Measurements from ENCODE around the gene EVX2. TPM values are rescaled to one million over a fixed set of nuclear protein-coding genes. Genes with fewer than 3 reads are reported as not detected.

Gene EVX2
- total and polyA plus RNA-seq, 7 donors = not detected

- Histone ChIP-seq H3K4me3 (peak overlapping the region; percentile 84), H3K27me3 (ENCODE audit: insufficient read depth in 3 of 3, low read length in 2 of 3) (no peaks in the 10 kb centered on the region), H3K4me1 (peaks cover 49% of the 10 kb centered on the region), H3K9me3 (no peaks in the 10 kb centered on the region), H3K27ac (peak overlapping the region; percentile 93), H3K36me3 (ENCODE audit: insufficient read depth in 1 of 2, low read depth in 1 of 2) (no peaks in the 10 kb centered on the region)
- WGBS, 3 donors = 11 to 18% (median 16%) methylated on average over 15 of the region's 15 CpGs
- DNase-seq (no peak), ATAC-seq (no peak)
- intact Hi-C loops (cut with DNase I) = no loop called here
- TF ChIP-seq, protein P1, sequence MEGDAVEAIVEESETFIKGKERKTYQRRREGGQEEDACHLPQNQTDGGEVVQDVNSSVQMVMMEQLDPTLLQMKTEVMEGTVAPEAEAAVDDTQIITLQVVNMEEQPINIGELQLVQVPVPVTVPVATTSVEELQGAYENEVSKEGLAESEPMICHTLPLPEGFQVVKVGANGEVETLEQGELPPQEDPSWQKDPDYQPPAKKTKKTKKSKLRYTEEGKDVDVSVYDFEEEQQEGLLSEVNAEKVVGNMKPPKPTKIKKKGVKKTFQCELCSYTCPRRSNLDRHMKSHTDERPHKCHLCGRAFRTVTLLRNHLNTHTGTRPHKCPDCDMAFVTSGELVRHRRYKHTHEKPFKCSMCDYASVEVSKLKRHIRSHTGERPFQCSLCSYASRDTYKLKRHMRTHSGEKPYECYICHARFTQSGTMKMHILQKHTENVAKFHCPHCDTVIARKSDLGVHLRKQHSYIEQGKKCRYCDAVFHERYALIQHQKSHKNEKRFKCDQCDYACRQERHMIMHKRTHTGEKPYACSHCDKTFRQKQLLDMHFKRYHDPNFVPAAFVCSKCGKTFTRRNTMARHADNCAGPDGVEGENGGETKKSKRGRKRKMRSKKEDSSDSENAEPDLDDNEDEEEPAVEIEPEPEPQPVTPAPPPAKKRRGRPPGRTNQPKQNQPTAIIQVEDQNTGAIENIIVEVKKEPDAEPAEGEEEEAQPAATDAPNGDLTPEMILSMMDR (IDR thresholded peaks at IDR 0.05) = no peak
These were observed 47.4 kb upstream of the EVX2 start for GRCh38 chr2:176130957-176131847.

DNA sequence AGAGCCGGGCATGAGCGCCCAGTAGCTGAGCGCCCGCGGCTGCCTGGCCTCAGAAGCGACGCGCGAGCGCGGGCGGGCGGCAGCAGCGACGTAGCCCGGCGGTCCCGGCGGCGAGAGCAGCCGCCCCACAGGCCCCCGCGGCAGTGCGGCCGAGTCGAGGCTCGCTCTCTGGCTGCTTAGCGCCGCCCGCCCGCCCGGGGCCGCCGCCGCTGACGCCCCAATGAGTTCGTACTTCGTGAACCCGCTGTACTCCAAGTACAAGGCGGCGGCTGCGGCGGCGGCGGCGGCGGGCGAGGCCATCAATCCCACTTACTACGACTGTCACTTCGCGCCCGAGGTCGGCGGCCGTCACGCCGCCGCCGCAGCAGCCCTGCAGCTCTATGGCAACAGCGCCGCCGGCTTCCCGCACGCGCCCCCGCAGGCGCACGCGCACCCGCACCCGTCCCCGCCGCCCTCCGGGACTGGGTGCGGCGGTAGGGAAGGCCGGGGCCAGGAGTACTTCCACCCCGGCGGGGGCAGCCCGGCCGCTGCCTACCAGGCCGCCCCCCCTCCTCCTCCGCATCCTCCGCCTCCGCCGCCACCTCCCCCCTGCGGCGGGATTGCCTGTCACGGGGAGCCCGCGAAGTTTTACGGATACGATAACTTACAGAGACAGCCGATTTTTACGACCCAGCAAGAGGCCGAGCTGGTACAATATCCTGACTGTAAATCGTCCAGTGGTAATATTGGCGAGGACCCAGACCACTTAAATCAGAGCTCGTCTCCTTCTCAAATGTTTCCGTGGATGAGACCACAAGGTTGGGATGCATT, 46.6 kb upstream of the EVX2 start:
- Histone ChIP-seq H3K27me3 (ENCODE audit: insufficient read depth in 3 of 3, low read length in 2 of 3) (peaks cover 0 to 4% (median 0%) of the 10 kb centered on the region in 3 donors), H3K4me3 (peak overlapping the region; percentile 84), H3K4me1 (peaks cover 46% of the 10 kb centered on the region), H3K36me3 (ENCODE audit: insufficient read depth in 1 of 2, low read depth in 1 of 2) (no peaks in the 10 kb centered on the region), H3K9me3 (no peaks in the 10 kb centered on the region), H3K27ac (peak overlapping the region; percentile 93)
- DNase-seq = peak; percentile 55 to 77
- peak; percentile 50 to 68 (median 57) for ATAC-seq
- TF ChIP-seq, protein P1 (IDR thresholded peaks at IDR 0.05) = peak; percentile 6
- 0 to 1% (median 1%) methylated on average over 37 to 100 of the region's 100 CpGs for WGBS, 3 donors
- intact Hi-C loops (cut with DNase I) = no loop called here

GRCh38 chr2:176129813-176130146, 46.0 kb upstream of the EVX2 start:
- H3K27ac ChIP-seq = peak overlapping the region; percentile 93
- peak overlapping the region; percentile 84 for H3K4me3 ChIP-seq
- H3K9me3 ChIP-seq = no peaks in the 10 kb centered on the region
- DNase-seq (peak; percentile 56 to 78), ATAC-seq (peak; percentile 44 to 52 (median 48))
- intact Hi-C loops (cut with DNase I) = loop anchor here (2.0 to 5.0 kb wide), 7 partner anchors 328 to 1018 kb away; no protein-coding TSS in a partner anchor
- TF ChIP-seq, protein P1 (IDR thresholded peaks at IDR 0.05) = no peak
- WGBS, 3 donors = 0 to 1% (median 0%) methylated on average over 17 to 43 of the region's 43 CpGs
- peaks cover 0 to 4% (median 0%) of the 10 kb centered on the region in 3 donors for H3K27me3 ChIP-seq (ENCODE audit: insufficient read depth in 3 of 3, low read length in 2 of 3)
- H3K36me3 ChIP-seq (ENCODE audit: insufficient read depth in 1 of 2, low read depth in 1 of 2) = no peaks in the 10 kb centered on the region
- H3K4me1 ChIP-seq = peaks cover 41% of the 10 kb centered on the region

- ATAC-seq (peak; percentile 66 to 81 (median 80)), DNase-seq (peak; percentile 83 to 93)
- peak within 1 kb of the TSS; percentile 93 for H3K27ac ChIP-seq
- H3K36me3 ChIP-seq (ENCODE audit: insufficient read depth in 1 of 2, low read depth in 1 of 2) = no peaks in the 10 kb centered on the region
- H3K27me3 ChIP-seq (ENCODE audit: insufficient read depth in 3 of 3, low read length in 2 of 3) = peaks cover 0 to 4% (median 0%) of the 10 kb centered on the region in 3 donors
- intact Hi-C loops (cut with DNase I) = loop anchor here (2.0 to 5.0 kb wide), 7 partner anchors 328 to 1018 kb away; no protein-coding TSS in a partner anchor
- H3K4me3 ChIP-seq = peak within 1 kb of the TSS; percentile 84
- 1 to 2% (median 2%) methylated on average over 49 to 64 of the region's 64 CpGs for WGBS, 3 donors
- H3K9me3 ChIP-seq = no peaks in the 10 kb centered on the region
- peaks cover 40% of the 10 kb centered on the region for H3K4me1 ChIP-seq
- TF ChIP-seq, protein P1 (IDR thresholded peaks at IDR 0.05) = no peak
These were observed 45.4 kb upstream of the EVX2 start, which contains the start of gene HOXD8 for GRCh38 chr2:176128982-176129796. Gene HOXD8 (plus strand): TSS chr2:176129705. CDS start chr2:176130367, 662 bp downstream.

All from psoas muscle (tissue), 8 donors.